GM18526 (cell line): Measurements from ENCODE around the gene COQ5.

Experiments used
- POLR2A ChIP-seq: IDR thresholded peaks from 3 replicates; pipeline ENCODE4 v1.6.1; 2011; ENCODE audit not compliant: insufficient read length; ENCODE audit errors: extremely low read depth

The COQ5 gene

GRCh38 chr12:120453977-120454376 lies 75.0 kb downstream of the COQ5 start:
- TF ChIP-seq POLR2A = no peak
